ENCODE results near the gene ADORA1. TPM values are rescaled to one million over a fixed set of nuclear protein-coding genes. Genes with fewer than 3 reads are reported as not detected.

Gene ADORA1
- total and polyA plus RNA-seq, 2 donors, result 0.28 to 0.64 TPM

GRCh38 chr1:203204756-203205155 is 77.2 kb downstream of the ADORA1 start:
- no peaks in the 10 kb centered on the region for H3K9me3 ChIP-seq (ENCODE audit: control insufficient read depth in 2 of 2, insufficient read depth in 1 of 2, low read length in 1 of 2)
- no peaks in the 10 kb centered on the region for H3K36me3 ChIP-seq (ENCODE audit: control insufficient read depth in 2 of 2, insufficient read depth in 2 of 2, low read length in 1 of 2)
- no peaks in the 10 kb centered on the region for H3K4me1 ChIP-seq (ENCODE audit: control insufficient read depth in 2 of 2, insufficient read depth in 2 of 2, low read length in 2 of 2)
- peaks cover 0 to 4% of the 10 kb centered on the region in 2 donors for H3K27me3 ChIP-seq (ENCODE audit: control insufficient read depth in 2 of 2, insufficient read depth in 1 of 2, low read length in 1 of 2)
- 98% methylated on average over 2 of the region's 2 CpGs for WGBS
- no peak overlapping the region for H3K4me3 ChIP-seq (ENCODE audit: low read length in 2 of 2)
- no peak overlapping the region for H3K27ac ChIP-seq (ENCODE audit: low read depth in 1 of 2, low read length in 1 of 2)
- no peak for DNase-seq (ENCODE audit: low read depth in 6 of 9, low spot score in 9 of 9)

GRCh38 chr1:203206129-203206687 is 78.7 kb downstream of the ADORA1 start:
- Histone ChIP-seq H3K9me3 (ENCODE audit: control insufficient read depth in 2 of 2, insufficient read depth in 1 of 2, low read length in 1 of 2) (no peaks in the 10 kb centered on the region), H3K4me1 (ENCODE audit: control insufficient read depth in 2 of 2, insufficient read depth in 2 of 2, low read length in 2 of 2) (no peaks in the 10 kb centered on the region), H3K36me3 (ENCODE audit: control insufficient read depth in 2 of 2, insufficient read depth in 2 of 2, low read length in 1 of 2) (no peaks in the 10 kb centered on the region), H3K4me3 (ENCODE audit: low read length in 2 of 2) (no peak overlapping the region), H3K27me3 (ENCODE audit: control insufficient read depth in 2 of 2, insufficient read depth in 1 of 2, low read length in 1 of 2) (peaks cover 0 to 2% of the 10 kb centered on the region in 2 donors), H3K27ac (ENCODE audit: low read depth in 1 of 2, low read length in 1 of 2) (no peak overlapping the region)
- no peak for DNase-seq (ENCODE audit: low read depth in 6 of 9, low spot score in 9 of 9)
- WGBS, result 92% methylated on average over 5 of the region's 5 CpGs

- no peak overlapping the region for H3K27ac ChIP-seq (ENCODE audit: low read depth in 1 of 2, low read length in 1 of 2)
- WGBS, result 67% methylated on average over 2 of the region's 2 CpGs
Observed at GRCh38 chr1:203207751-203208150, 80.2 kb downstream of the ADORA1 start.

GRCh38 chr1:203208181-203208580 is 80.7 kb downstream of the ADORA1 start:
- no peaks in the 10 kb centered on the region for H3K27me3 ChIP-seq (ENCODE audit: control insufficient read depth in 2 of 2, insufficient read depth in 1 of 2, low read length in 1 of 2)
- WGBS, result 97% methylated on average over 1 of the region's 1 CpG

More at GRCh38 chr1:203207751-203208150, 80.2 kb downstream of the ADORA1 start:
- Histone ChIP-seq H3K9me3 (ENCODE audit: control insufficient read depth in 2 of 2, insufficient read depth in 1 of 2, low read length in 1 of 2) (no peaks in the 10 kb centered on the region), H3K4me3 (ENCODE audit: low read length in 2 of 2) (no peak overlapping the region), H3K27me3 (ENCODE audit: control insufficient read depth in 2 of 2, insufficient read depth in 1 of 2, low read length in 1 of 2) (no peaks in the 10 kb centered on the region), H3K4me1 (ENCODE audit: control insufficient read depth in 2 of 2, insufficient read depth in 2 of 2, low read length in 2 of 2) (no peaks in the 10 kb centered on the region), H3K36me3 (ENCODE audit: control insufficient read depth in 2 of 2, insufficient read depth in 2 of 2, low read length in 1 of 2) (no peaks in the 10 kb centered on the region)
- DNase-seq (ENCODE audit: low read depth in 6 of 9, low spot score in 9 of 9), result no peak

GRCh38 chr1:203210350-203210749 is 82.8 kb downstream of the ADORA1 start:
- no peaks in the 10 kb centered on the region for H3K9me3 ChIP-seq (ENCODE audit: control insufficient read depth in 2 of 2, insufficient read depth in 1 of 2, low read length in 1 of 2)
- no peak overlapping the region for H3K27ac ChIP-seq (ENCODE audit: low read depth in 1 of 2, low read length in 1 of 2)
- no peaks in the 10 kb centered on the region for H3K36me3 ChIP-seq (ENCODE audit: control insufficient read depth in 2 of 2, insufficient read depth in 2 of 2, low read length in 1 of 2)
- DNase-seq (ENCODE audit: low read depth in 6 of 9, low spot score in 9 of 9), result no peak
- H3K4me3 ChIP-seq (ENCODE audit: low read length in 2 of 2), result no peak overlapping the region
- H3K27me3 ChIP-seq (ENCODE audit: control insufficient read depth in 2 of 2, insufficient read depth in 1 of 2, low read length in 1 of 2), result no peaks in the 10 kb centered on the region
- peaks cover 4 to 7% of the 10 kb centered on the region in 2 donors for H3K4me1 ChIP-seq (ENCODE audit: control insufficient read depth in 2 of 2, insufficient read depth in 2 of 2, low read length in 2 of 2)

More at GRCh38 chr1:203208181-203208580, 80.7 kb downstream of the ADORA1 start:
- no peaks in the 10 kb centered on the region for H3K36me3 ChIP-seq (ENCODE audit: control insufficient read depth in 2 of 2, insufficient read depth in 2 of 2, low read length in 1 of 2)
- H3K4me1 ChIP-seq (ENCODE audit: control insufficient read depth in 2 of 2, insufficient read depth in 2 of 2, low read length in 2 of 2), result no peaks in the 10 kb centered on the region
- H3K4me3 ChIP-seq (ENCODE audit: low read length in 2 of 2), result no peak overlapping the region
- no peak overlapping the region for H3K27ac ChIP-seq (ENCODE audit: low read depth in 1 of 2, low read length in 1 of 2)
- no peaks in the 10 kb centered on the region for H3K9me3 ChIP-seq (ENCODE audit: control insufficient read depth in 2 of 2, insufficient read depth in 1 of 2, low read length in 1 of 2)
- no peak for DNase-seq (ENCODE audit: low read depth in 6 of 9, low spot score in 9 of 9)

- Histone ChIP-seq H3K9me3 (ENCODE audit: control insufficient read depth in 2 of 2, insufficient read depth in 1 of 2, low read length in 1 of 2) (no peaks in the 10 kb centered on the region), H3K36me3 (ENCODE audit: control insufficient read depth in 2 of 2, insufficient read depth in 2 of 2, low read length in 1 of 2) (no peaks in the 10 kb centered on the region), H3K4me3 (ENCODE audit: low read length in 2 of 2) (no peak overlapping the region), H3K27me3 (ENCODE audit: control insufficient read depth in 2 of 2, insufficient read depth in 1 of 2, low read length in 1 of 2) (no peaks in the 10 kb centered on the region), H3K27ac (ENCODE audit: low read depth in 1 of 2, low read length in 1 of 2) (no peak overlapping the region), H3K4me1 (ENCODE audit: control insufficient read depth in 2 of 2, insufficient read depth in 2 of 2, low read length in 2 of 2) (peaks cover 11 to 13% of the 10 kb centered on the region in 2 donors)
- DNase-seq (ENCODE audit: low read depth in 6 of 9, low spot score in 9 of 9), result no peak
Observed at GRCh38 chr1:203210988-203211387, 83.5 kb downstream of the ADORA1 start.

GRCh38 chr1:203211812-203212211 is 84.3 kb downstream of the ADORA1 start:
- H3K27ac ChIP-seq (ENCODE audit: low read depth in 1 of 2, low read length in 1 of 2), result no peak overlapping the region
- 96% methylated on average over 3 of the region's 3 CpGs for WGBS
- peaks cover 11 to 15% of the 10 kb centered on the region in 2 donors for H3K4me1 ChIP-seq (ENCODE audit: control insufficient read depth in 2 of 2, insufficient read depth in 2 of 2, low read length in 2 of 2)
- no peaks in the 10 kb centered on the region for H3K36me3 ChIP-seq (ENCODE audit: control insufficient read depth in 2 of 2, insufficient read depth in 2 of 2, low read length in 1 of 2)
- peaks cover 0 to 6% of the 10 kb centered on the region in 2 donors for H3K27me3 ChIP-seq (ENCODE audit: control insufficient read depth in 2 of 2, insufficient read depth in 1 of 2, low read length in 1 of 2)
- no peak for DNase-seq (ENCODE audit: low read depth in 6 of 9, low spot score in 9 of 9)
- H3K9me3 ChIP-seq (ENCODE audit: control insufficient read depth in 2 of 2, insufficient read depth in 1 of 2, low read length in 1 of 2), result no peaks in the 10 kb centered on the region
- no peak overlapping the region for H3K4me3 ChIP-seq (ENCODE audit: low read length in 2 of 2)

GRCh38 chr1:203213126-203213525 is 85.6 kb downstream of the ADORA1 start:
- no peak overlapping the region for H3K27ac ChIP-seq (ENCODE audit: low read depth in 1 of 2, low read length in 1 of 2)
- H3K27me3 ChIP-seq (ENCODE audit: control insufficient read depth in 2 of 2, insufficient read depth in 1 of 2, low read length in 1 of 2), result peaks cover 0 to 17% of the 10 kb centered on the region in 2 donors
- peaks cover 11 to 15% of the 10 kb centered on the region in 2 donors for H3K4me1 ChIP-seq (ENCODE audit: control insufficient read depth in 2 of 2, insufficient read depth in 2 of 2, low read length in 2 of 2)
- no peak for DNase-seq (ENCODE audit: low read depth in 6 of 9, low spot score in 9 of 9)
- H3K4me3 ChIP-seq (ENCODE audit: low read length in 2 of 2), result no peak overlapping the region
- no peaks in the 10 kb centered on the region for H3K9me3 ChIP-seq (ENCODE audit: control insufficient read depth in 2 of 2, insufficient read depth in 1 of 2, low read length in 1 of 2)
- no peaks in the 10 kb centered on the region for H3K36me3 ChIP-seq (ENCODE audit: control insufficient read depth in 2 of 2, insufficient read depth in 2 of 2, low read length in 1 of 2)
- WGBS, result 88% methylated on average over 6 of the region's 6 CpGs

- 75% methylated on average over 7 of the region's 7 CpGs for WGBS
- DNase-seq (ENCODE audit: low read depth in 6 of 9, low spot score in 9 of 9), result no peak
- Histone ChIP-seq H3K4me1 (ENCODE audit: control insufficient read depth in 2 of 2, insufficient read depth in 2 of 2, low read length in 2 of 2) (peaks cover 11 to 15% of the 10 kb centered on the region in 2 donors), H3K9me3 (ENCODE audit: control insufficient read depth in 2 of 2, insufficient read depth in 1 of 2, low read length in 1 of 2) (no peaks in the 10 kb centered on the region), H3K4me3 (ENCODE audit: low read length in 2 of 2) (no peak overlapping the region), H3K36me3 (ENCODE audit: control insufficient read depth in 2 of 2, insufficient read depth in 2 of 2, low read length in 1 of 2) (no peaks in the 10 kb centered on the region), H3K27me3 (ENCODE audit: control insufficient read depth in 2 of 2, insufficient read depth in 1 of 2, low read length in 1 of 2) (peaks cover 0 to 26% of the 10 kb centered on the region in 2 donors), H3K27ac (ENCODE audit: low read depth in 1 of 2, low read length in 1 of 2) (no peak overlapping the region)
Observed at GRCh38 chr1:203214871-203215270, 87.3 kb downstream of the ADORA1 start.

Data from thymus (tissue), 11 donors.